Karpas-422 (cell line): ENCODE data around the gene POLR2F. TPM values are rescaled to one million over a fixed set of nuclear protein-coding genes. Genes with fewer than 3 reads are reported as not detected.
"Not testable (repeated sequence)": the region's sequence is repeated elsewhere in the genome, so short reads cannot be mapped to it uniquely, and the experiment has no call there.

Source experiments
- DNase-seq: peaks from one replicate; pipeline ENCODE4 v3.0.0-alpha.2; 2015
- H2AFZ ChIP-seq: fragments of 200-600 bp; sonication (generic); 2 replicates; pipeline ENCODE4 v1.6.1; 2014; ENCODE audit warnings: antibody characterized with exemption, low read length, mixed read lengths
- H3K27ac ChIP-seq: fragments of 200-600 bp; sonication (generic); 2 replicates; pipeline ENCODE4 v1.5.1; 2014; ENCODE audit warnings: mild to moderate bottlenecking, low read length, moderate library complexity
- H3K27me3 ChIP-seq: fragments of 200-600 bp; sonication (generic); 2 replicates; pipeline ENCODE4 v1.6.1; 2014; ENCODE audit warnings: low read length, mixed read lengths
- H3K36me3 ChIP-seq: fragments of 200-600 bp; sonication (generic); 2 replicates; pipeline ENCODE4 v1.6.1; 2014; ENCODE audit warnings: low read length, mixed read lengths; ENCODE audit not compliant: insufficient read depth
- H3K4me1 ChIP-seq: fragments of 200-600 bp; sonication (generic); 2 replicates; pipeline ENCODE4 v1.6.1; 2014; ENCODE audit warnings: mild to moderate bottlenecking, low read length, mixed read lengths
- H3K4me2 ChIP-seq: fragments of 200-600 bp; sonication (generic); 2 replicates; pipeline ENCODE4 v1.6.1; 2014; ENCODE audit warnings: low read length, low read depth, mild to moderate bottlenecking; ENCODE audit not compliant: poor library complexity, severe bottlenecking
- H3K4me3 ChIP-seq: fragments of 200-600 bp; sonication (generic); 2 replicates; pipeline ENCODE4 v1.5.1; 2014; ENCODE audit warnings: mild to moderate bottlenecking, antibody characterized with exemption, low read length, mixed read lengths
- H3K79me2 ChIP-seq: fragments of 200-600 bp; sonication (generic); 2 replicates; pipeline ENCODE4 v1.6.1; 2014; ENCODE audit warnings: mild to moderate bottlenecking, low read length, mixed read lengths
- H3K9ac ChIP-seq: fragments of 200-600 bp; sonication (generic); 2 replicates; pipeline ENCODE4 v1.6.0; 2014; ENCODE audit warnings: low read length
- H3K9me2 ChIP-seq: fragments of 200-600 bp; sonication (generic), shearing (Covaris generic); replicated peaks from 2 replicates; pipeline ENCODE4 v1.6.0; 2014; ENCODE audit warnings: mild to moderate bottlenecking, low read length, moderate library complexity; ENCODE audit not compliant: insufficient read depth
- H3K9me3 ChIP-seq: fragments of 300-700, 200-600 bp; sonication (generic); 2 replicates; pipeline ENCODE4 v1.6.1; 2014; ENCODE audit warnings: low read length, mixed read lengths
- H4K20me1 ChIP-seq: fragments of 200-600 bp; sonication (generic); 2 replicates; pipeline ENCODE4 v1.6.1; 2014; ENCODE audit warnings: mild to moderate bottlenecking, antibody characterized with exemption, low read length, low read depth; ENCODE audit not compliant: insufficient read depth
- total RNA-seq: library from RNA; depleted of rRNA; stranded (reverse); fragments of >200 nt; shearing (Covaris generic); gene quantifications from 2 replicates; pipeline ENCODE4 v1.2.3, GENCODE V29; 2014; ENCODE audit warnings: low replicate concordance

The POLR2F gene
- total RNA-seq, 1 experiment from 2014 or later: 41.9 TPM

- H3K4me3 ChIP-seq, H3K9me3 ChIP-seq, H3K79me2 ChIP-seq, H3K36me3 ChIP-seq, H3K9ac ChIP-seq, DNase-seq, H3K4me2 ChIP-seq, H2AFZ ChIP-seq, H4K20me1 ChIP-seq, H3K4me1 ChIP-seq, H3K27me3 ChIP-seq, H3K9me2 ChIP-seq, H3K27ac ChIP-seq: not testable (repeated sequence)
These were observed 22.5 kb downstream of the POLR2F start for GRCh38 chr22:37976022-37976421.

GRCh38 chr22:37976547-37976946, 23.0 kb downstream of the POLR2F start:
- H3K27ac ChIP-seq: no peak overlapping the region
- DNase-seq: no peak

GRCh38 chr22:37979782-37980181, 26.3 kb downstream of the POLR2F start:
- no peak overlapping the region for H3K4me2 ChIP-seq
- no peak overlapping the region for H3K27ac ChIP-seq
- H3K9ac ChIP-seq: no peak overlapping the region
- no peak overlapping the region for H3K4me3 ChIP-seq
- H3K9me3 ChIP-seq: no peaks in the 10 kb centered on the region
- no peaks in the 10 kb centered on the region for H3K36me3 ChIP-seq
- no peaks in the 10 kb centered on the region for H3K4me1 ChIP-seq
- no peaks in the 10 kb centered on the region for H3K9me2 ChIP-seq
- DNase-seq: no peak
- no peaks in the 10 kb centered on the region for H4K20me1 ChIP-seq
- no peaks in the 10 kb centered on the region for H3K27me3 ChIP-seq
- H3K79me2 ChIP-seq: no peaks in the 10 kb centered on the region
- no peak overlapping the region for H2AFZ ChIP-seq

More at GRCh38 chr22:37976547-37976946, 23.0 kb downstream of the POLR2F start:
- Histone ChIP-seq H3K4me2 (no peak overlapping the region), H3K36me3 (no peaks in the 10 kb centered on the region), H2AFZ (no peak overlapping the region), H3K9me2 (no peaks in the 10 kb centered on the region), H3K9ac (no peak overlapping the region), H3K4me3 (no peak overlapping the region), H3K4me1 (no peaks in the 10 kb centered on the region), H3K27me3 (no peaks in the 10 kb centered on the region), H3K9me3 (no peaks in the 10 kb centered on the region), H4K20me1 (no peaks in the 10 kb centered on the region), H3K79me2 (no peaks in the 10 kb centered on the region)

GRCh38 chr22:37981282-37982011, 27.9 kb downstream of the POLR2F start:
- H3K79me2 ChIP-seq: no peaks in the 10 kb centered on the region
- no peaks in the 10 kb centered on the region for H3K36me3 ChIP-seq
- no peaks in the 10 kb centered on the region for H3K9me2 ChIP-seq
- no peaks in the 10 kb centered on the region for H3K27me3 ChIP-seq
- no peak for DNase-seq
- H3K9me3 ChIP-seq: no peaks in the 10 kb centered on the region
- no peak overlapping the region for H3K27ac ChIP-seq
- H3K4me3 ChIP-seq: no peak overlapping the region
- H3K9ac ChIP-seq: no peak overlapping the region
- H2AFZ ChIP-seq: no peak overlapping the region
- H3K4me1 ChIP-seq: no peaks in the 10 kb centered on the region
- H4K20me1 ChIP-seq: no peaks in the 10 kb centered on the region
- H3K4me2 ChIP-seq: no peak overlapping the region

GRCh38 chr22:37982151-37982785, 28.8 kb downstream of the POLR2F start:
- Histone ChIP-seq H3K9me2 (no peaks in the 10 kb centered on the region), H3K4me1 (no peaks in the 10 kb centered on the region), H3K27ac (no peak overlapping the region), H3K36me3 (no peaks in the 10 kb centered on the region), H3K27me3 (no peaks in the 10 kb centered on the region), H3K4me3 (no peak overlapping the region), H3K9ac (no peak overlapping the region), H2AFZ (no peak overlapping the region), H3K79me2 (no peaks in the 10 kb centered on the region), H4K20me1 (no peaks in the 10 kb centered on the region), H3K9me3 (no peaks in the 10 kb centered on the region), H3K4me2 (no peak overlapping the region)
- DNase-seq: no peak

- H3K27ac ChIP-seq: no peak overlapping the region
- H3K4me1 ChIP-seq: no peaks in the 10 kb centered on the region
- H3K4me3 ChIP-seq: no peak overlapping the region
- H3K36me3 ChIP-seq: no peaks in the 10 kb centered on the region
- no peak overlapping the region for H2AFZ ChIP-seq
- DNase-seq: no peak
- H3K79me2 ChIP-seq: no peaks in the 10 kb centered on the region
- H3K9ac ChIP-seq: no peak overlapping the region
- no peaks in the 10 kb centered on the region for H3K9me2 ChIP-seq
- H3K4me2 ChIP-seq: no peak overlapping the region
- H3K9me3 ChIP-seq: no peaks in the 10 kb centered on the region
- no peaks in the 10 kb centered on the region for H3K27me3 ChIP-seq
- no peaks in the 10 kb centered on the region for H4K20me1 ChIP-seq
These were observed 29.7 kb downstream of the POLR2F start for GRCh38 chr22:37982938-37983859.

GRCh38 chr22:37983860-37984791, 30.6 kb downstream of the POLR2F start, which contains the start of gene SOX10:
SOX10 (minus strand) TSS chr22:37984555; CDS start chr22:37983784, 771 bp downstream.
- Histone ChIP-seq H3K4me1 (peaks cover 4% of the 10 kb centered on the region), H3K9me3 (no peaks in the 10 kb centered on the region), H3K79me2 (no peaks in the 10 kb centered on the region), H3K27me3 (no peaks in the 10 kb centered on the region), H3K4me2 (no peak within 1 kb of the TSS), H4K20me1 (no peaks in the 10 kb centered on the region), H3K27ac (no peak within 1 kb of the TSS), H3K9me2 (no peaks in the 10 kb centered on the region), H3K9ac (no peak within 1 kb of the TSS), H3K4me3 (no peak within 1 kb of the TSS), H2AFZ (no peak within 1 kb of the TSS), H3K36me3 (no peaks in the 10 kb centered on the region)
- no peak for DNase-seq
